ENCODE data around the gene TPTE. TPM values are rescaled to one million over a fixed set of nuclear protein-coding genes. Genes with fewer than 3 reads are reported as not detected.
"Not testable (repeated sequence)": the region's sequence is repeated elsewhere in the genome, so short reads cannot be mapped to it uniquely, and the experiment has no call there.

TPTE gene
- not detected for total RNA-seq

GRCh38 chr21:10521091-10521598, at the start of gene TPTE:
TPTE (plus strand) TSS chr21:10521583; CDS start chr21:10538724, 17,141 bp downstream.
- DNase-seq: no peak

- DNase-seq: not testable (repeated sequence)
These were observed 49.4 kb upstream of the TPTE start for GRCh38 chr21:10471999-10472398.

DNA sequence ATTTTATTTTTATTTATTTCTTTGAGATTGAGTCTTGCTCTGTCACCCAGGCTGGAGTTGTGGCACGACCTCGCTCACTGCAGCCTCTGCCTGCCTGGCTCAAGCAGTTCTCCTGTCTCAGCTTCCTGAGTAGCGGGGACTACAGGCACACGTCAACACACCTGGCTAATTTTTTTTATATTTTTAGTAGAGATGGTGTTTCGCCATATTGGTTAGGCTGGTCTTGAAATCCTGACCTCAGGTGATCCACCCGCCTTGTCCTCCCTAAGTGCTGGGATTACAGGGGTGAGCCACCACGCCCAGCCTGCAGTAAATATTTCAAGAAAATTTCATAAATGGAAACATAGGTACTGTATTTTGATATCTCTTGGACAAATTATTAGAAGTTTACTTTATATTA, 43.6 kb upstream of the TPTE start:
- not testable (repeated sequence) for DNase-seq

GRCh38 chr21:10479875-10480274, 41.5 kb upstream of the TPTE start:
- DNase-seq: not testable (repeated sequence)

GRCh38 chr21:10484864-10485263, 36.5 kb upstream of the TPTE start:
- not testable (repeated sequence) for DNase-seq

GRCh38 chr21:10490453-10490852, 30.9 kb upstream of the TPTE start:
- DNase-seq: not testable (repeated sequence)

GRCh38 chr21:10511116-10511515, 10.3 kb upstream of the TPTE start:
- DNase-seq: no peak

DNA sequence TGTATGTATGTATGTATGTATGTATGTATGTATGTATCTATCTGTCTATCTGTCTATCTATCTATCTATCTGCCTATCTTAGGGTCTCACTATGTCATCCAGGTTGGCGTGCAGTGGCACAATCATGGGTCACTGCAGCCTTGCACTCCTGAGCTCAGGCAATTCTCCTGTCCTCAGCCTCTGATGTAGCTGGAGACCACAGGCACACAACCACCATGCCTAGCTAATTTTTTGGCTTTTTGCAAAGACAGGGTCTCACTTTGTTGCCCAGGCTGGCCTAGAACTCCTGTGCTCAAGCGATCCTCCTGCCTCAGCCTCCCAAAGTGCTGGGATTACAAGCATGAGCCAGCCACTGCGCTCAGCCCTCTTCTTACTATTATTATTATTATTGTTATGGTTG, 4.5 kb upstream of the TPTE start:
- DNase-seq: not testable (repeated sequence)

- not testable (repeated sequence) for DNase-seq
These were observed 3.5 kb upstream of the TPTE start for GRCh38 chr21:10517904-10518303.

GRCh38 chr21:10521835-10522500, 585 bp downstream of the TPTE start:
- DNase-seq: not testable (repeated sequence)

GRCh38 chr21:10539956-10540355, 18.6 kb downstream of the TPTE start:
- DNase-seq: no peak

DNA sequence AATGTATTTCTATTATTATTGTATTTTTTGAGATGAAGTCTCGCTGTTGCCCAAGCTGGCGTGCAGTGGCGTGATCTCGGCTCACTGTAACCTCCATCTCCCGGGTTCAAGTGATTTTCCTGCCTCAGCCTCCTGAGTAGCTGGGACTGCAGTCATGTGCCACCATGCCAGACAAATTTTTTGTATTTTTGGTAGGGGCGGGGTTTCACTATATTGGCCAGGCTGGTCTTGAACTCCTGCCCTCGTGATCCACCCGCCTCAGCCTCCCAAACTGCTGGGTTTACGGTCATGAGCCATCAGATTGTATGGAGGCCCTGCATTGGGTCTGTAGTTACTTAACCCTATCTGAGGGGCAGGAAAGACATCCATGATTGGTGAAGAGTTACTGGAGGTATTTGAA, 23.0 kb downstream of the TPTE start:
- not testable (repeated sequence) for DNase-seq

GRCh38 chr21:10547868-10548267, 26.5 kb downstream of the TPTE start:
- DNase-seq: not testable (repeated sequence)

DNA sequence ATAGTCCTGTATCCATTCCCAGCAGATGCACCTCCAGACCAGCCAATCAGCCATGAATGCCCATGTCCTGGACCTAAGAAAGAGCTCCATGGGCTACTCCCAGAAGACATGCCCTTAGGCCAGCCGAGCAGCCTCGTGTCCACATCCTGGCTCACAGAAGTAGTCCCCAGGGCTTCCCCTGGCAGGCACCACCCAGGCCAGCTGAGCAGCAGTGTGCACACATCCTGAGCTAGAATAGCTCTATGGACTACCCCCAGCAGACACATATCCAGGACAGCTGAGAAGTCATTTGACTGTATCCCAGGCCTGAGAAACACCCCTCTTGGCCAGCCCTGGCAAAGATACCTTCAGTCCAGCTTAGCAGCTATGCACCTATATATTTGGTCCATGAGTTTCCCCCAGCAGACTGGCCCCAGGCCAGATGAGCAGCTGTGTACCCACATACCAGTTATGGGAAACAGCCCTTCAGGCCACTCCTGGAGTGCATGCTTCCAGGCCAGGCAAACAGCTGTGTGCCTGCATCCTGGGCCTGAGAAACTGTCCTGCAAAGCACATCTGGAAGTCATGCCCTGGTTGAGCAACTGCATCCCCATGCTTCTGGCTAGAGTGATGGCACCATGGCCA, 27.1 kb downstream of the TPTE start:
- DNase-seq: not testable (repeated sequence)

DNA sequence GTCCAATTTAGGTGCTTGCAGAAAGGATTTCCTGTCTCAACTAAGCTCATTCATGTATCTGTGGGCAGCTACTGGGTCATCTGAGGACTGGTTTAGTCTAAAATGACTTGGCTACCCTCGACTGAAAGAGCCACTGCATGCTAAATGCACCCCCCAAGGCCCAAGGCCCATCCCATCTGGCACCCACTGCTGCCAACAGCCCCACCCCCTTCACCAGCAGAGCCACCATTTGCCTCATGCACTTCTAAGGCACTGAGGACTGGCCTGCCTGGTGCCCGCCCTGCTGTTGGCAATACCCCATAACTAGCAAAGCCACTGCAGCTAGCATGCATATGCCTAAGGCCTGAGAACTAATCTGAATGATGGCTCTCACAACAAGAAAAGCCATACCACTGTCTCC, 49.4 kb downstream of the TPTE start:
- DNase-seq: not testable (repeated sequence)

DNA sequence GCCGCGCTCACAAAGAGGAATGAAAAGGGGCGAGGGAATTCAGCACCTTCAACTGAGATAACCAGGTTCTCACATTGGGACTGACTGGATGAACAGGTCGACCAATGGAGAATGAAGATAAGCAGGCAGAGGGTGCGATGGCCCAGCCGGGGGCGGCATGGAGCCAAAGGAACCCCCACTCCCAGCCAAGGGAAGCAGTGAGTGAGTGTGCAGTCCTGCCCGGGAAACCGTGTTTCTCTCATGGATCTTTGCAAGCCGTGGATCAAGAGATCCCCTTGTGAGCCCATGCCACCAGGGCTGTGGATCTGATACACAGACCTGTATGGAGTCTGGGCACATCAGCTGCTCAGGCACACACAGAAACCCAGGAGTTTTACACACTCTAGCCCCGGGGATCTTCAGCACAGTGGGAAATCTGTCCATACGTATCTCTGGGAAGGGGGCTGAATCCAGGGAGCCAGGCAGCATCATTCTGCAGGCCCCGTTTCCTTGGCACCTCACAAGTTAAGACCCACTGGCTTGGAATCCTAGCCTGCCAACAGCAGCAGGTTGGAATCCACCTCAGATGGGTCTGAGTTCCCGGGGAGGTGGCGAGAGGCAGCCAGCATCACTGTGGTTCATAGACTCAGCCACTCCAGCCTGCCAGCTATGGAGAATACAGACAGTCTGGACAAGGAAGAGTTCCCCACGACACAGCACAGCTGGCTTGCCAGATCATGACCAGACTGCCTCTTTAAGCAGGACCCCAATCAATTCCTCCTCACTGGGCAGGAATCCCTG, 53.3 kb downstream of the TPTE start:
- not testable (repeated sequence) for DNase-seq

DNA sequence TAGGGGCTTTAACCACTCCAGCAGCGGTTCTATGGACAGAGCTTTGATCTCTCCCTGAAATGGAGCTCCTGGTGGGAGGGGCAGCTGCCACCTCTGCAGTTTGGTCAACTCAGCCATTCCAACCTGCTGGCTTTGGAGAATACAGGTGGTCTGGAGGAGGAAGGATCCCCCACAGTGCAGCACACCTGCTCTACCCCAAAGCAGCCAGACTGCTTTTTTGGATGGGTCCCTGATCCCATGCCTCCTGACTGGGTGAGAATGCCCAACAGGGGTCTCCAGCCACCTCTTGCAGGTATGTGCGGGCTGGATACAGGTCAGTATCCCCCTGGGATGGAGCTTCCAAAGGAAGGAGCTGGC, 53.9 kb downstream of the TPTE start:
- DNase-seq: no peak

GRCh38 chr21:10578910-10579309, 57.5 kb downstream of the TPTE start:
- not testable (repeated sequence) for DNase-seq

DNA sequence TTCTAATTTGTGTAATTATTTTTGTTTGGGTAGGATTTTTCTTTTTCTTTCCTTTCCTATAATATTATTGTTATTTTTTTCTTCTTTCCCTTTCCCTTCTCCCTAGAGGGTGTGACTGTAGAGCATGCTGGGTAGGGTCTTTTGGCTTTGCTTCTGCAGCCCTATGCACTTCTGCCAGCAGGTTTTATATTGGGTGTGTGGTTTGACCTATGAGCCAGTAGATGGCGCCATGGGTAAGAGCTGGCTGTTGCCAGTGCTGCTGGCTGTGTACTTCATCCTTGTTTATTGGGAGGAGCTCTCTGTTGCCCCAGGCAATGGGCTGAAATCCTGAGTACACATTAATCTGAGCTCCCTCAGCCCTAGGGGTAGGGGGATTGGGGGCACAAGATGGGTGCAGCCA, 67.7 kb downstream of the TPTE start:
- not testable (repeated sequence) for DNase-seq

DNA sequence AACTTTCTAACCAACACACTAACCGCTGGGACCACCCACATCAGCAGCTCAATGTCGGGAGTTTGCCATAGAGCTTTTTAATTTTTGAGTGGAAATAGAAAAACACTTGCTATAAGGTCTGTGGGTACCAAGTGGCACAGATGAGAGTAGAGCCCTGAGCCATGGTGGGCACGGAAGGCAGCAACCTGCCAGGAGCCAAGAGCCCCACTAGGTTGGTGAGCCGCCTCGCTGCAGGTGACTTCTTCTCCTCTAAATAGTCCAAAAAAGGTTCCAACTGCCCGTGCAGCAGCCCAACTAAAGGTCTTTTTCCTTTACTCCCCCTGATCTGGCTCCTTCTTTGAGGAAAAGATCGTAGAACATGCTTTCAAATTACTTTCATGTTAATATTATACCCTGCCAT, 85.7 kb downstream of the TPTE start:
- not testable (repeated sequence) for DNase-seq

- DNase-seq: not testable (repeated sequence)
These were observed 92.9 kb downstream of the TPTE start for GRCh38 chr21:10614285-10614684.

- DNase-seq: not testable (repeated sequence)
These were observed 94.7 kb downstream of the TPTE start for GRCh38 chr21:10616061-10616460.

DNA sequence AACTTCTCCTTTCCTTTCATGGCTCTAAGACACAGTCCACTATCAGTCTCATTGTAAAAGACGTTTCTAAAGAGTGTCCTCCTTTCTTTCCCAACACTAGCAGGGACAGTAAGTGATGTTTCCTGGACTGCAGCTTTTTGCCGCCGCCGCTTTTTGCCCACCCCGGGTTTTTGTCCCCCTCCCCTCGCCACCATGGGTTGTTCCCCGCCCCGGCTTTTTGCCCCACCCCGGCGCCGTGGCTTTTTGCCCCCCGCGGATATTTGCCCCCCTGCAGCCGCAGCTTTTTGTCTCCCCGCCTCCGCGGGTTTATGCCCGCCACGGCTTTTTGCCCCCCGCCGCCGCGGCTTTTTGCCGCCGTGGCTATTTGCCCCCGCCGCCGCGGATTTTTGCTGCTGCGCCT, 95.2 kb downstream of the TPTE start:
- no peak for DNase-seq

Data from effector CD4-positive, alpha-beta T cell (primary cell).